Omental fat pad (tissue), 4 donors: ENCODE data around the gene BTRC. TPM values are rescaled to one million over a fixed set of nuclear protein-coding genes. Genes with fewer than 3 reads are reported as not detected.

Experiments used
- ATAC-seq: fragments of 150-250 bp; one replicate; pipeline ENCODE4 v1.9.1; 2016; ENCODE audit warnings: mild to moderate bottlenecking, moderate library complexity; ENCODE audit not compliant: low FRiP score
- DNase-seq: peaks from one replicate; pipeline ENCODE4 v3.0.0-alpha.2; 2019; ENCODE audit warnings: low spot score
- CTCF ChIP-seq, 3 donors: fragments of 450-650 bp; IDR thresholded peaks; one replicate each; pipeline ENCODE4 v1.5.1; 2016 to 2017; ENCODE audit warnings: antibody characterized with exemption in 3 of 3, mild to moderate bottlenecking in 3 of 3, moderate library complexity in 2 of 3
- small RNA-seq: library from RNA; depleted of rRNA; stranded (forward); fragments of <200 nt; gene quantifications from one replicate; pipeline ENCODE3, GENCODE V24; 2016
- total RNA-seq, 4 donors: library from RNA; depleted of rRNA; stranded (reverse); fragments of >200 nt; gene quantifications; one replicate each; pipeline ENCODE4 v1.1.0, GENCODE V29; 2016

BTRC gene
- total RNA-seq, 4 donors from 2014 or later = 9.2 to 14.4 (median 14.0) TPM

- DNase-seq (no peak), ATAC-seq (no peak)
- TF ChIP-seq CTCF (IDR thresholded peaks at IDR 0.05) = no peak
Observed at GRCh38 chr10:101597091-101597900, 243.3 kb downstream of the BTRC start.

GRCh38 chr10:101601541-101601940 lies 247.6 kb downstream of the BTRC start:
- ATAC-seq (no peak), DNase-seq (no peak)
- TF ChIP-seq CTCF (IDR thresholded peaks at IDR 0.05) = no peak

- no peak for TF ChIP-seq CTCF (IDR thresholded peaks at IDR 0.05)
- ATAC-seq (peak; percentile 67), DNase-seq (peak; percentile 30)
Observed at GRCh38 chr10:101602761-101603398, 248.9 kb downstream of the BTRC start.

Small RNA genes lying within 50 kb of the gene (small RNA-seq; reads per million reads assigned to genes)
- not detected for gene MIR3158-1
- gene RNU2-43P = not detected
- gene RNU2-59P = not detected

Other genes starting within 250 kb of the BTRC start
- gene TLX1, start 222.9 kb upstream of the BTRC start, total RNA-seq = not detected
- gene LBX1, start 124.7 kb upstream of the BTRC start, total RNA-seq = not detected
- 10 to 100 TPM; 10.8 to 22.0 (median 16.1) TPM for gene POLL, start 234.1 kb downstream of the BTRC start, total RNA-seq
- gene DPCD, start 234.2 kb downstream of the BTRC start, total RNA-seq = 10 to 100 TPM in 3 of 4 donors, 1 to 10 TPM in 1; 9.8 to 16.9 (median 13.0) TPM